Suprapubic skin (tissue), 4 donors: ENCODE results near the gene RPGRIP1. TPM values are rescaled to one million over a fixed set of nuclear protein-coding genes. Genes with fewer than 3 reads are reported as not detected.
A peak's percentile ranks its signal among the peaks of the same experiment; 100 is the strongest.

Experiments
- DNase-seq, 2 donors: peaks; one replicate each; pipeline ENCODE4 v3.0.0-alpha.2; 2019; ENCODE audit warnings: low spot score in 2 of 2
- H3K27ac ChIP-seq: fragments of 200-600 bp; sonication (generic); one replicate; pipeline ENCODE4 v1.5.1; 2019
- H3K27me3 ChIP-seq: fragments of 200-600 bp; sonication (generic); one replicate; pipeline ENCODE4 v1.5.1; 2019
- H3K36me3 ChIP-seq: fragments of 200-600 bp; sonication (generic); one replicate; pipeline ENCODE4 v1.5.1; 2019
- H3K4me1 ChIP-seq: fragments of 200-600 bp; sonication (generic); one replicate; pipeline ENCODE4 v1.5.1; 2019
- H3K4me3 ChIP-seq: fragments of 200-600 bp; sonication (generic); one replicate; pipeline ENCODE4 v1.5.1; 2019; ENCODE audit warnings: mild to moderate bottlenecking
- H3K9me3 ChIP-seq: fragments of 200-600 bp; sonication (generic); one replicate; pipeline ENCODE4 v1.5.1; 2019
- CTCF ChIP-seq, 2 donors: fragments of 200-600 bp in 1 of 2; fragments of 450-650 bp in 1 of 2; sonication (generic) in 1 of 2; IDR thresholded peaks; one replicate each; pipeline ENCODE4 v1.5.1; 2016 to 2019; ENCODE audit warnings: antibody characterized with exemption in 2 of 2, mild to moderate bottlenecking in 1 of 2, moderate library complexity in 1 of 2
- EP300 ChIP-seq: sonication (generic); formaldehyde crosslinking; IDR thresholded peaks from one replicate; pipeline ENCODE4 v1.6.1; 2017; ENCODE audit warnings: antibody characterized with exemption
- POLR2A ChIP-seq, 2 donors: fragments of 450-650 bp; IDR thresholded peaks; one replicate each; pipeline ENCODE4 v1.6.1; 2017; ENCODE audit warnings: antibody characterized with exemption in 2 of 2, mild to moderate bottlenecking in 2 of 2, moderate library complexity in 2 of 2
- POLR2AphosphoS5 ChIP-seq, 3 donors: sonication (generic); formaldehyde crosslinking; IDR thresholded peaks; one replicate each; pipeline ENCODE4 v1.6.1; 2017; ENCODE audit warnings: antibody characterized with exemption in 3 of 3
- WGBS: methylation state at CpG from one replicate; pipeline ENCODE4 v1.1.5; 2018; 5-methylcytosine and 5-hydroxymethylcytosine counted together
- total RNA-seq, 4 donors: library from RNA; depleted of rRNA; stranded (reverse); fragments of >200 nt; gene quantifications; one replicate each; pipeline ENCODE4 v1.1.0, GENCODE V29; 2016

RPGRIP1 gene
- total RNA-seq, 4 donors from 2014 or later = not detected

GRCh38 chr14:21308479-21309237 lies 28.8 kb downstream of the RPGRIP1 start:
- no peaks in the 10 kb centered on the region for H3K9me3 ChIP-seq
- WGBS = 2% methylated on average over 16 of the region's 16 CpGs
- peak overlapping the region; percentile 59 for H3K27ac ChIP-seq
- no peaks in the 10 kb centered on the region for H3K36me3 ChIP-seq
- TF ChIP-seq CTCF (IDR thresholded peaks at IDR 0.05) = no peak
- H3K27me3 ChIP-seq = no peaks in the 10 kb centered on the region
- peaks cover 10% of the 10 kb centered on the region for H3K4me1 ChIP-seq
- peak in 1 of 2 donors; percentile 80 for DNase-seq
- peak overlapping the region; percentile 34 for H3K4me3 ChIP-seq

GRCh38 chr14:21309238-21309636 lies 29.4 kb downstream of the RPGRIP1 start:
- TF ChIP-seq POLR2AphosphoS5 (IDR thresholded peaks at IDR 0.05) (no peak), CTCF (IDR thresholded peaks at IDR 0.05) (no peak), POLR2A (IDR thresholded peaks at IDR 0.05) (no peak), EP300 (no peak)
- peaks cover 10% of the 10 kb centered on the region for H3K4me1 ChIP-seq
- H3K9me3 ChIP-seq = no peaks in the 10 kb centered on the region
- H3K27me3 ChIP-seq = no peaks in the 10 kb centered on the region
- H3K4me3 ChIP-seq = peak overlapping the region; percentile 34
- DNase-seq = no peak
- peak overlapping the region; percentile 3 for H3K27ac ChIP-seq
- no peaks in the 10 kb centered on the region for H3K36me3 ChIP-seq
- 67% methylated on average over 8 of the region's 8 CpGs for WGBS

- no peaks in the 10 kb centered on the region for H3K9me3 ChIP-seq
- peaks cover 10% of the 10 kb centered on the region for H3K4me1 ChIP-seq
- DNase-seq = no peak
- H3K27me3 ChIP-seq = no peaks in the 10 kb centered on the region
- no peak overlapping the region for H3K27ac ChIP-seq
- WGBS = 97% methylated on average over 3 of the region's 3 CpGs
- H3K36me3 ChIP-seq = no peaks in the 10 kb centered on the region
- no peak for TF ChIP-seq POLR2A (IDR thresholded peaks at IDR 0.05)
- no peak overlapping the region for H3K4me3 ChIP-seq
Observed at GRCh38 chr14:21309956-21310355, 30.1 kb downstream of the RPGRIP1 start.

GRCh38 chr14:21311614-21312013 lies 31.7 kb downstream of the RPGRIP1 start:
- no peaks in the 10 kb centered on the region for H3K9me3 ChIP-seq
- WGBS = 68% methylated on average over 2 of the region's 2 CpGs
- peaks cover 10% of the 10 kb centered on the region for H3K4me1 ChIP-seq
- DNase-seq = no peak
- no peak overlapping the region for H3K27ac ChIP-seq
- no peak overlapping the region for H3K4me3 ChIP-seq
- TF ChIP-seq POLR2A (IDR thresholded peaks at IDR 0.05) (no peak), CTCF (IDR thresholded peaks at IDR 0.05) (no peak), EP300 (no peak), POLR2AphosphoS5 (IDR thresholded peaks at IDR 0.05) (no peak)
- H3K36me3 ChIP-seq = no peaks in the 10 kb centered on the region
- H3K27me3 ChIP-seq = no peaks in the 10 kb centered on the region

- H3K27me3 ChIP-seq = no peaks in the 10 kb centered on the region
- no peak overlapping the region for H3K4me3 ChIP-seq
- H3K27ac ChIP-seq = no peak overlapping the region
- 87% methylated on average over 12 of the region's 12 CpGs for WGBS
- no peaks in the 10 kb centered on the region for H3K9me3 ChIP-seq
- peaks cover 4% of the 10 kb centered on the region for H3K4me1 ChIP-seq
- no peak for DNase-seq
- no peaks in the 10 kb centered on the region for H3K36me3 ChIP-seq
- TF ChIP-seq POLR2AphosphoS5 (IDR thresholded peaks at IDR 0.05) (no peak), POLR2A (IDR thresholded peaks at IDR 0.05) (no peak), CTCF (IDR thresholded peaks at IDR 0.05) (no peak), EP300 (no peak)
Observed at GRCh38 chr14:21313512-21313911, 33.6 kb downstream of the RPGRIP1 start.

- Histone ChIP-seq H3K4me1 (no peaks in the 10 kb centered on the region), H3K36me3 (no peaks in the 10 kb centered on the region), H3K4me3 (no peak overlapping the region), H3K9me3 (no peaks in the 10 kb centered on the region), H3K27me3 (no peaks in the 10 kb centered on the region), H3K27ac (no peak overlapping the region)
- no peak for DNase-seq
- WGBS = 56% methylated on average over 3 of the region's 3 CpGs
- TF ChIP-seq POLR2A (IDR thresholded peaks at IDR 0.05) (no peak), CTCF (IDR thresholded peaks at IDR 0.05) (no peak), POLR2AphosphoS5 (IDR thresholded peaks at IDR 0.05) (no peak), EP300 (no peak)
Observed at GRCh38 chr14:21317398-21317797, 37.5 kb downstream of the RPGRIP1 start.
